GM12873 (cell line): ENCODE results near the gene ADARB2.

ENCODE experiments used
- TF ChIP-seq, protein P1 (sequence below): IDR thresholded peaks from 2 replicates; pipeline ENCODE4 v1.5.1; 2012; ENCODE audit warnings: low read depth, mild to moderate bottlenecking, moderate library complexity, low read length, control low read depth; ENCODE audit not compliant: insufficient read depth; ENCODE audit errors: missing control alignments

ADARB2 gene

DNA sequence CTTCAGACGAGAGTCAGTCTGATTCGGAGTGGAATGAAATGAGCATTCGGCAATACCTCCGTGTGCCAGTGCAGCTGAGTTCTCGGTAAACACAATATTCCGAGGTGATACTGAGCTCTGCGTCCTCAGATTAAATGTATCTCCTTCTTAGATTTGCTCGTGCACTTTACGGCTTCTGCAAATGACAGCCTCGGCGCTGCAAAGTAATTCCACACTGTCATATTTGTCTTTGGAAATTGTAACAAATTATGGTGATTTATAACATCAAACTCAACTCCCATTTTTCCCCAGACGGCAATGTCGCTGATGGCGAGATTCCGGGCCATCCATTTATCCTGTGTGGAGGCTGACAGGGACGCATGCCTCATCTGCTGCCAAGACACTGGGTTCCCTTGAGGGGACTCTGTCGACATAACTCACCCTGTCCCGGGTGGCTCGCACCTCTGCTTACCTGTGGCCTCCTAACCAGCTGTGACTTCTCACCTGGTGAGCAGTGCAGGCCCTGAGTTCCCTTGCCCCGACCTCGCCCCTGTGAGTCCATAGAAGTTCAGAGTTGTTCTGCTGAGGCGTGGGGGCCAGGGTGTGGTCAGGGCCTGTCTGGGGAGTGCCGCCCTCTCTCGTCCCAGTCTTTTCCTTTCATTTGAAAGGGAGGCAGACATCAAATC, 201.9 kb downstream of the ADARB2 start:
- TF ChIP-seq, protein P1, sequence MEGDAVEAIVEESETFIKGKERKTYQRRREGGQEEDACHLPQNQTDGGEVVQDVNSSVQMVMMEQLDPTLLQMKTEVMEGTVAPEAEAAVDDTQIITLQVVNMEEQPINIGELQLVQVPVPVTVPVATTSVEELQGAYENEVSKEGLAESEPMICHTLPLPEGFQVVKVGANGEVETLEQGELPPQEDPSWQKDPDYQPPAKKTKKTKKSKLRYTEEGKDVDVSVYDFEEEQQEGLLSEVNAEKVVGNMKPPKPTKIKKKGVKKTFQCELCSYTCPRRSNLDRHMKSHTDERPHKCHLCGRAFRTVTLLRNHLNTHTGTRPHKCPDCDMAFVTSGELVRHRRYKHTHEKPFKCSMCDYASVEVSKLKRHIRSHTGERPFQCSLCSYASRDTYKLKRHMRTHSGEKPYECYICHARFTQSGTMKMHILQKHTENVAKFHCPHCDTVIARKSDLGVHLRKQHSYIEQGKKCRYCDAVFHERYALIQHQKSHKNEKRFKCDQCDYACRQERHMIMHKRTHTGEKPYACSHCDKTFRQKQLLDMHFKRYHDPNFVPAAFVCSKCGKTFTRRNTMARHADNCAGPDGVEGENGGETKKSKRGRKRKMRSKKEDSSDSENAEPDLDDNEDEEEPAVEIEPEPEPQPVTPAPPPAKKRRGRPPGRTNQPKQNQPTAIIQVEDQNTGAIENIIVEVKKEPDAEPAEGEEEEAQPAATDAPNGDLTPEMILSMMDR = no peak

- TF ChIP-seq, protein P1 = no peak
Observed at GRCh38 chr10:1534820-1535219, 202.5 kb downstream of the ADARB2 start.

DNA sequence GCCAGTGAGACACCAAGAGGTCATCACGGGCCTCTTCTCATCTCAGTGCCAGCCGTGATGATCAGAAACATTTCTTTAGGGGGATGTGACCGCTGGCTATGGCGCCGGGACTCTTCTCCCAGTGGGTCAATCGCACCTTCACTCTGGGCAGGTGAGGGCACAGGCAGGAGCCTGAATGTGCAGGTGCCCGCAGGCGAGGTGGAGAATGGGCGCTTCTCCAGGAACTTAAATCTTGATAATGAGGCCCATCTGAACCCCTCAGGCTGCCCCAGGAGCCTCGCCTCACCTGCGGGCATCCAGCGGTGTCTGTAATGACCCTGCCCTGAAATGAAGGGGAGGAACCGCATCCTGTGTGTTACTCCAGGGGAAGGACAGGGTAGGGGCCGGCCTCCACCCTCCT, 204.7 kb downstream of the ADARB2 start:
- TF ChIP-seq, protein P1 = no peak

DNA sequence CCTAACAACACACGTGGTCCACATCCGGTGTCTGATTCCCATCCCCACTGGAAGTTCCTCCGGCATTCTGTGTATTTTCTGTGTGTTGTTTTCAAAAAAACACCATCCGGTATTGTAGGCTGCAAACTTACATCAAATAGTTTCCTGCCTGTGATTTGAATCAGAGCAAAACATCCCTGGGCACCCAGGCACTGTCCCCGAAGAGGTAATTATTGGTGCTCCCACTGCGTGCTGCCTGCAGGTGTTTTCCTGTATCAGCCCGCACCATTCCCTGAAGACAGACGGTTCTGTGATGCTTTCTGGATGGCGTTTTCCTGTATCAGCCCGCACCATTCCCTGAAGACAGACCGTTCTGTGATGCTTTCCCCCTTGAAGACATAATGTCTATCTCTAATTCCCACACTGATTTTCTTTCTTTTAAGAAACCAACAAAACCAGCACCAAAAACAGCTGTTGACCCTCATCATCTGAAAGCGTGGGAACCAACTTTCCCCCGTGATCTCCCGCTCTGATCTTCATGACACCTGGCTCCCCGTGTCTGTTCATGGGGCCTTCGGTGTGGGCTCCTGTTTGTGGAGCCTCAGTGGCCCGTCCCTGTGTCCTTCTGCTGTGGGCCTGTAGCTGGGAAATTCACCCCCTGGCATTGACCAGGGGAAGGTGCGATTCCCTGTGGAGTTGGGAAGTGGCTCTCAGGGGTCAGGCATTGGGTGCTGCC, 205.3 kb downstream of the ADARB2 start:
- TF ChIP-seq, protein P1 = no peak

DNA sequence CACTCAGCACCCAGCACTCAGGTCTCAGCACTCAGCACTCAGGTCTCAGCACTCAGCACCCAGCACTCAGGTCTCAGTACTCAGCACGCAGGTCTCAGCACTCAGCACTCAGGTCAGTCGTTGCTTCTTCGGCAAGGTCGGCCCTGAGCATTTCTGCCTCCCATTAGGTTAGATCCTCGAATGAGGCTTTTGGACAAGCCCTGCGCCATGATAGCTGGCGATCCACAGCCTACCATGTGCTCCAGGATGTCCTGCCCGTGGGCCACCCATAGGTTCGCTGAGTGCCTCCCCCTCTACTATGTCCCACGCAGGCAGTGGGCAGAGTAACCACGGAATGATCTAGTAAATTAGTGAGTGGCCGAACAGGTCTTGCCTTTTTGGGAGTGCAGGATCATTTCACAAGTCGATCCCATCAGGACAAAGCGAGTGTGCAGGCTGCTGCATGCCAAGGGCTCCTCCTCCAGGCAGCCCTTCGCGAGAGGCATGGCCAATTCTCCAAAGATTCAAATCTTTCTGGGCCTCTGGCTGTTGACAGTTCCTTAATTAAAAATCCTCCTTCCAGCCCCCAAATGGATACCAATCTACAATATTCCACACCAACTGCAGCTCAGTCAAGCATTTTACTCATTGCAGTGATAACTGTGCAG, 206.3 kb downstream of the ADARB2 start:
- TF ChIP-seq, protein P1 = no peak

DNA sequence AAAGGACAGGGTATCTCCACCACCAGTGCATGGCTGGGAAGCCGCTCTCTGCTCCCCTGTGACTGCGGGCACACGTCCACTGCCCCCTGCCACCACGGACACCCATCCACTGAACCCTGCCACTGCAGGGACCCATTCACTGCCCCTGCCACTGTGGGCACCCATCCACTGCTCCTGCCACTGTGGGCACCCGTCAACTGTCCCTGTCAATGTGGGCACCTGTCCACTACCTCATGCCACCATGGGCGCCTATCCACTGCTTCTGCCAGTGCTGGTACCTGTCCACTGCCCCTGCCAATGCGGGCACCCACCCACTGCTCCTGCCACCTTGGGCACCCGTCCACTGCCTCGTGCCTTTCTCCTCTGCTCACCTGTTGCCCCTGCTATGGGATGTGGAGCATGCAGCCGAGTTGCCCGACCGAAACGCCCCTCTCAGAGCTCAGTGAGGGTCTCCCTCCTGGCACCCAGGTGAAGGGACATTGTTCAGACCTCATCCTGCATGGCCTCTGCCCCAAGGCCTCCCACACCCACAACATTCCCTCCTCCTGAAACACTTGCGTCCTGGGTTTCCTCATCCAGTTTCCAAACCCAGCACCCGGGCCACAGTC, 207.4 kb downstream of the ADARB2 start:
- TF ChIP-seq, protein P1 = no peak

DNA sequence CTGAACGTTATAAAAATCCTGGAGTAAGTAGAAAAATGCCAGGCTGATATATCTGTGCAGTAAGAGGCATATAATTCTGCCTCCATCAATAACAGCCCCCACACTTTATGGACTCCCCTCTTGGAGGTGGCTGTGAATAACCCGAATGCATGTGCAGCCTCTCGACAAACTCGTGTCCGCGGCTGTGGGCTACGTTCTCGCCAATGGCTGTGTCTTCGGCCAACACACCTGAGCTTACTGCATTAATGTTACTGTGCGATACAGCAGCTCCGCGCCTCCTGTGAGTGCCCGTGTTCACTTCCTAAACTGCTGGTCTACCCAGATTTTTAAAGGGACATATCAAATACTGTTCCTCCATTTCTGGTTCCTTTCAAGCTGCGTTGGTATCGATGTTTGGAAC, 209.4 kb downstream of the ADARB2 start:
- TF ChIP-seq, protein P1 = no peak
